ENCODE measurements around the gene HTN1.

DNA sequence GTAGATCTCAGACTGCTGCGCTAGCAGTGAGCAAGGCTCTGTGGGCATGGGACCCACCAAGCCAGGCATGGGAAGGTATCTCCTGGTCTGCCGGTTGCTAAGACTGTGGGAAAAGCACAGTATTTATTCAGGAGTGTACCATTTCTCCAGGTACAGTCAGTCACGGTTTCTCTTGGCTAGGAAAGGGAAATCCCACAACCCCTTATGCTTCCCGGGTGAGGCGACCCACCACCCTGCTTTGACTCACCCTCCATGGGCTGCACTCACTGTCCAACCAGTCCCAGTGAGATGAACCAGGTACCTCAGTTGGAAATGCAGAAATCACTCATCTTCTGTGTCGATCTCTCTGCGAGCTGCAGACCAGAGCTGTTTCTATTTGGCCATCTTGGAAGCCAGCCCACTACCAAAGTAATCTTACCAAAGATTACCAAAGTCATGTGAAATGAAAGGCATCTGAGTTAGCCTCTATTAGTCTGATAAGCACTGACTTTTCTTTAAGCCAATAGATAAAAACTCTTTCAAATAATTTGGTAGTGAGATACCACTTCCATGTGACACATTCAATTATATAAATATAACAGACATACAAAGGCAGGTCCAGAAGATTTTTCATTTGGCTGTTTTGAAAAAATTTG is 8.5 kb upstream of the HTN1 start:
- TF ChIP-seq EZH2 (IDR thresholded peaks at IDR 0.05; ENCODE audit: insufficient read depth, poor library complexity, severe bottlenecking) (no peak), EZH2phosphoT487 (IDR thresholded peaks at IDR 0.05; ENCODE audit: insufficient read depth, low read depth) (no peak)

Data from GM23248 (cell line).